Activated CD8-positive, alpha-beta memory T cell treated with anti-CD3 and anti-CD28 coated beads for 48 hours (primary cell): ENCODE measurements around the gene WLS.
"Not testable (repeated sequence)": the region's sequence is repeated elsewhere in the genome, so short reads cannot be mapped to it uniquely, and the experiment has no call there.

Experiments
- DNase-seq, 3 experiments: peaks; one replicate each; pipeline ENCODE4 v3.0.0-alpha.2; 2020; ENCODE audit warnings: low read depth in 2 of 3, low spot score in 2 of 3

WLS gene

GRCh38 chr1:68201546-68202238 lies 30.6 kb downstream of the WLS start:
- DNase-seq = no peak

- no peak for DNase-seq
Observed at GRCh38 chr1:68199603-68200002, 32.7 kb downstream of the WLS start.

GRCh38 chr1:68198752-68199151 lies 33.6 kb downstream of the WLS start:
- DNase-seq = no peak

GRCh38 chr1:68197891-68198290 lies 34.4 kb downstream of the WLS start:
- no peak for DNase-seq

DNA sequence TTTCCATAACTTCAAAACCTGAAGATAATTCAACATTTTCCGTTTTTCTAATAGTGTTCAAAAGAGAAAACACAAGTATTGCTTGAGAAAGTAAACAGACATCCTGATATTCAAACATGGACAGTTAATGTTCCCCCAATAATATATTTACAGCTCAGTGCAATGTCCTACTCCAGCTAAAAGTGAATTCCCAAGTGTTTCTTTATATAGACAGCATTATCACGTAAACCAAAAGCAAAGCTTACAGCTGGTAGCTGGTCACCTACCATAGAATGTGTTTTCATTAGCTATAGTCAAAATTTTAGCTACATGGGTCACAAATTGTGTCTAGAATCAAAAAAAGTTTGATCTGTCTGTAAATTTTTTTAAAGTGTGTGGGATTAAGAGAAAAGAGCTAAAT lies 34.9 kb downstream of the WLS start:
- no peak for DNase-seq

DNA sequence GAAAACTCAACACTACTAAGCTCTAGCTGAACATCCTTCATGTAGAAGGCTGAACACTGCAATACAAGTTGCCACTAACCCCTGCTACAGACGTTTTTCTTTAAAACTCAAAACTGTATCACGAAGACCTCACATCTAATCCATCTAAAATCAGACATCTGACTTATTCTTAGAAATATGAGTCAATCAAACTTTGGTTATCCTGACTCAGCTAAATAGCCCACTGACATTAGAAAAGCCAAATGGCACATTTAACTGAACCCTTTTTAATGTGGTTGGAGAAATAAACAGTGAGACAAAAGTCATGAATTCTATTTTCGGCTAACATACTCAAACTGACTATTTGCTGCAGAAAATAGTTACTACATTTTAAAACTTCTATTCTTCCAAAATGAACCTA lies 35.6 kb downstream of the WLS start:
- no peak for DNase-seq

- DNase-seq = no peak
Observed at GRCh38 chr1:68191717-68192116, 40.6 kb downstream of the WLS start.

- no peak for DNase-seq
Observed at GRCh38 chr1:68188644-68189340, 43.5 kb downstream of the WLS start.

DNA sequence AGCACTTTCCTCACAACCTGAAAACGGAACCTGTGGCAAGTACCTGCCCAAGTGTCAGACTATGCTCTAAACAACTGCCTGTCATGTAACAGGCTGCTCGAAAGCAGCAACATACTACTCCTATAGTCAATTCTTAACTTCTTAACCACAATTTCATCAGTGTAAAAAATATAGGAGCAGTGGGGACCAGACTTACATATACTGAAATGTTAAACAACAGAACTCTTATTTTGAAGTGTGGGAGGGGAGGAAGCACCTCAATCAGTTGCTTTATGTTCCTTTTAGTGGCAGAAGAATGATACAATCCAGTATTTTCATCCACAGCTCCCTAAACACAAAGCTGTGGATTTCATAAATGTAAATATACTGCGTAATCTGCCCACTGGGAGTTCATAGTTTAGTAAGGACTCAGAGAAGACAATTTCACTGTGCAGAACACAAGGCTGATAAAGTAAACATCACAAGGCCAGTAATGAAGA lies 44.2 kb downstream of the WLS start:
- DNase-seq = no peak

DNA sequence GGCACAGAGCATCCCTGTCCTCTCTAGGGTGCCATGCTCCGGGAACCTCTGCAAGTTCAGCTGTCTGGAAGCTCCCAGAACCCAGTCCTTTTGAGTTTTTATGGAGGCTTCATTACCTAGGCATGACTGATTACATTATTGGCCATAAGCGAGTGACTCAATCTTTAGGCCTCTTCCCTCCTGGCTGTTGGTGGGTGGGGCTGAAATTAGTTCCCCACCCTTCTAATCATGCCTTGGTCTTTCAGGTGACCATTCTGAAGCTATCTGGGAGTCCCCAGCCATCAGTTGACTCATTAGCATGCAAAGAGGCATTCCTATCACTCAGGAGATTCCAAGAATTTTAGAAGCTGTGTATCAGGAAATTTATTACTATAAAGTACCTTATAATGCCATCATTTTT lies 46.6 kb downstream of the WLS start:
- no peak for DNase-seq

DNA sequence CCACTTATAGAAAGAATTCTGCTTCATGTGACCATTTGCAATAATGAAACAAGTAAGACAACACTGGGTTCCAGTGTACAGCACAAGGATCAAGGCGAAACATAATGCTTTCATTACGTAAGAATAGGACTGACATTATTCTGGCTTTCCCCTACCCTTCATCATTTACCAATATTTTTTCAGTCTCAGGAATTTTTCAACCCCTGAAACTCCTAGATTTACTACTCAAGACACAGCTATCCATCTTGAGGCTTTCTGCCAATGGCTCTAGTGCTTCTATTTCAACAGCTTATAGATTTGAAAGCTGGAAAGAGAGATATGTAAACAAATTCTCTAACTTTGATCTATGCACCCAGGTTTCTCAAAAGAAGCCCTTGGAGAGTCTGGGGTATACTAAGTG lies 48.4 kb downstream of the WLS start:
- DNase-seq = no peak

DNA sequence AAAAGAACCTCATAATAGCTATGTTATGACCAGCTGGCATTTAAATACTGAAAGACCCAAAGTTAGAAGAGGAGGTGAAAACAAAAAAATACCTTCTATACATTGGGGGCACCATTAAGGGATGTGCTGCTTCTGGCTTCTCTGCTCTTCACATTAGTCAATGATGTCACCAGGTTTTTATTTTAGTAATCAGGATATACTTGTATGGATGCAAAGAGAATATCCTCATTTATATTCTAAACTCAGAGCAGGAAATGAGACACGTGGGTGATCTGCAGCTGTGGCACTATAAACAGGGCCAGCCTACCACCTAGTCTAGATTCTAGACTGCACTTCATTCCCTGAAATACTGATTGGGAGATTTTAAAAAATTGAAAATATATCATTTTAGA lies 51.2 kb downstream of the WLS start:
- DNase-seq = no peak

GRCh38 chr1:68180441-68181164 lies 51.7 kb downstream of the WLS start:
- DNase-seq = no peak

DNA sequence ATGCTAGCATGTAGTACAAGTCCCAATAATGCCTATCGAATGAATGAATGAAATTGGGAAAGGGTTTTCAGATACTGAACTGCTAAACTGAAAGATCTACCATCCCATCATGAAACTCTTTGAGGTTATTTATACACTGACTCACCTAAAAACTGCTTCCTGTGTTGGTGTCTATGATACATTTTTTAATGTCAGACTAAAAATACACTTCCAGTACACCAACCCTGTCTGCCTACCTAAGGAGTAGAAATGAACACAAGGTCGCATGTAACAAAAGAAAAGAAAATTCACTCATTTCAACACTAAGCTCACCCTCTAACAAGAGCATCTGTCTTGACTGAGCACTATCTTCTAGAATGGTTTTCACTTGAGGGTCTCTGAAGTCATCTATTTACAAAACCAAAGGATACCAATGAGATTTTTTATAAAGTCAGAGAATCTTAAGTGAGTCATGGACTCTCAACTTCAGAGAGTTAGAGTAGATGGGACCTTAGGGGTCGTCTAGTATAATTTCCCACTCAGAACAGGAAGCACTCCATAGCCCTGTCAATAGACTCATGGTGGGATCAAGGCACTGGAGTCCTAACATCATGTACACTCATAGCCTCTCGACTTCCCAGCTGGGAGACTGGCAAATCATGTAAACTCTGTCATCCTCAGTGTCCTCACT lies 53.4 kb downstream of the WLS start:
- no peak for DNase-seq

DNA sequence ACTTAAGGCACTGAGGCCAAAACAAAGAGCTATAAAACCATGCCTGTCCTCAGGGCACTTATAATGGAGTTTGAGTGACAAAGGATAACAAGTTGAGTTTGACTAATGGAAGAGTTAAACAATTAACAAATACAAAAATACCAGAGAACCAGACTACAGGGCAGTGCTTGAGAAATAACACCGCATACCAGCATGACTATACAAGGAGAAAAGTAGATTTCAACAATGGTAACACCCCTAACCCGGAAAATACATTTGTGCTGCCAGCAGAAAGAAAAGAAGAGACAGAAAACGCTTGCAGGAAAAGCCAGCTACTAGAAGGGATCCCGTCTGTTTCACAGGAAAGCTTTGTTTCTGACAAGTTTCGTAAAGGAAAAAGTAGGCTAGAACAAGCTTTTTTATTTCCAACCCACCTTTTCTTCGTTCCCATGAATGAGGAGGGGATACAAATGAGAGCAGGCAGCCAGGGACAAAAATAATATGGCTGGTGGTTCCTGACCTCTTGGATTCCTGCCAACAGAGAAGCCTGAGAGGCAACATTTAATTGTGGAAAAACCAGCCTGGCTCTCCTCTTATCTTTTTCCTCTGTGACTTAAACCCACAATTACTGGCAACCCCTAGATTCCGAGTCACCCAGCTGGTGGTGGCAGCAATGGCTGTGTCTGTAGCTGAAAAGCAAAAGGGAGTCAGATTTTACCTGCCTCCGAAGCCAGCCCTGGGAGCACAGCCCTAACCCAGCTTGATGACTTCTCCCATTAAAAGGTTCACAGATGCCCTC lies 56.5 kb downstream of the WLS start:
- DNase-seq = no peak

GRCh38 chr1:68174738-68175113 lies 57.6 kb downstream of the WLS start:
- DNase-seq = no peak

DNA sequence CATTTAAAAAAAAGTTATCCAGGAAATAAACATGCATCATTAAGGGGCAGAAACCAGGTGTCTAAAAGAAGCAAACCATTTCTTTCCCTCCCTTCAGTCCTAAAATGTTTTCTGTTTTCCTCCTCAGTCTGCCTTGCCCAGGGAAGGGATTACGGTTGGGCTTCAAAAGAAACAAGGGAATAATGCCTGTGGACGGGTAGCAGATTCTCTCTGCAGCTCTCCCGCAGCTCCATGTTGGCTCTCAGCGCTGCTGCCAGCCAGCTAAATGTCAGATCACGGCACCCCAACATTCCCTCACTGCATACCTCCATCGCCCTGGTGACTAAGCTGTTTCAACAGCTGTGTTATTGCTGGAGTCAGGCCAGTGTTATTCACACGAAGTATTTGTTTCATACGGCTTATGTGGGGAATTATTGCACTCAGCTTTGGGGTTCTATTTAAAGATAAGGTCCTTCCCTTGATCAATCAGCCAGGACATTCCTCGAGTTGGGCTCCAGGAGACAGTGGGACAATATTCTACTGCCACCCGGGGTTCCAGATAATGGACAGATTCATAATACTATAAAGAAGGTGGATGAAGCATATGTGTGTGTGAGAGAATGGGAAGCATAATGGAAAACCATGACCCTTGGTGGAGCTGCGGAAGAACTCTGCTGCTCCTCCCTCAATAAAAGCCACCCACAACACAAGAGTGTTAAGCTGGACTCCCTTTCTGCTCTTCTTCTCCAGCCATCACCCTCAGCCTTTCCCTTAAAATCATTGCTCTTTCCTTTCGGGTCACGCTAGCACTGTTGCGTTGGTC lies 58.2 kb downstream of the WLS start:
- DNase-seq = no peak

DNA sequence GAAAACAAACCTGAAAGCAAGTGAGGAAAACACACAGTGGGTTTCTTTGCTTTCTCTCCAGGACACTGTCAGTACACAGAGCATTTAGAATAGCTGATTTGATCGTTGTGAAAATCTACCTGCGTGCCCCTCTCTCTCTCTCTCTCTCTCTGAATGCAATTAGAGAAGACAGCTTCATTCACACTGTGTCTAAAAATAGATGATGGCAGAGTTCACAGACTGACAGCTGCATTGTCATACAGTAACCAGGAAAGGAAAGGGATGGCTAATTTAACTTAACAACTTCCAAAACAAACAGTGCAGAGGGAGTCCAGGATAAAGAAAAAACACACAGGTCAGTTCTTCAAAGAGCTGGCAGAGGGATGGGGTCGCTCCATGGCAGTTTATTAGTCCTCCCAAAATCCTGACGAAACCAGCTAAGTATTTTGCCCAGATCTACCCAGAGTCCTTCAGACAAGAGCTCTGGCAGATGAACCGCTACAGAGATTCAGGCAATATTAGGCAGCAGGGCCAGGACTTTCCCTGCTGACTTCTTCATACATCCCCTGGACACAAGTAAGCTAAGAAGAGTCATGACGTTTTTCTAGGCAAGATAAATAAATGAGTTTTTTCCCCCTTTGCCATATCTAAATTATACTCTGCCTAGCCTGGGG lies 58.9 kb downstream of the WLS start:
- DNase-seq = no peak

DNA sequence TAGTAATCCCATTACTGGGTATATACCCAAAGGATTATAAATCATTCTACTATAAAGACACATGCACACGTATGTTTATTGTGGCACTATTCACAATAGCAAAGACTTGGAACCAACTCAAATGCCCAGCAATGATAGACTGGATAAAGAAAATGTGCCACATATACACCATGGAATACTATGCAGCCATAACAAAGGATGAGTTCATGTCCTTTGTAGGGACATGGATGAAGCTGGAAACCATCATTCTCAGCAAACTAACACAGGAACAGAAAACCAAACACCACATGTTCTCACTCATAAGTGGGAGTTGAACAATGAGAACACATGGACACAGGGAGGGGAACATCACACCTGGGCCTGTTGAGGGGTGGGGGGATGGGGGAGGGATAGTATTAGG lies 60.5 kb downstream of the WLS start:
- not testable (repeated sequence) for DNase-seq
